Tibial nerve (tissue), 4 donors: ENCODE results near the gene ARAF. TPM values are rescaled to one million over a fixed set of nuclear protein-coding genes. Genes with fewer than 3 reads are reported as not detected.

Source experiments
- DNase-seq, 2 donors: peaks; one replicate each; pipeline ENCODE4 v3.0.0-alpha.2; 2019; ENCODE audit warnings: low spot score in 2 of 2
- H3K27ac ChIP-seq, 4 donors: fragments of 200-600 bp; sonication (generic) in 3 of 4; one replicate each; pipeline ENCODE4 v1.5.1; 2017 to 2019; ENCODE audit warnings: mild to moderate bottlenecking in 1 of 4
- H3K27me3 ChIP-seq, 2 donors: fragments of 200-600 bp; sonication (generic) in 1 of 2; one replicate each; pipeline versions ENCODE4 v1.5.1 to v1.6.0; 2017 to 2019
- H3K36me3 ChIP-seq, 3 donors: fragments of 200-600 bp; sonication (generic); one replicate each; pipeline ENCODE4 v1.5.1; 2018 to 2019
- H3K4me1 ChIP-seq, 4 donors: fragments of 200-600 bp; sonication (generic) in 3 of 4; one replicate each; pipeline ENCODE4 v1.5.1; 2017 to 2019
- H3K4me3 ChIP-seq, 4 donors: fragments of 200-600 bp; sonication (generic) in 3 of 4; one replicate each; pipeline ENCODE4 v1.5.1; 2017 to 2019; ENCODE audit warnings: mild to moderate bottlenecking in 1 of 4, moderate library complexity in 1 of 4
- H3K9me3 ChIP-seq, 4 donors: fragments of 200-600 bp; sonication (generic) in 3 of 4; one replicate each; pipeline ENCODE4 v1.5.1; 2017 to 2019
- CTCF ChIP-seq, 5 experiments: fragments of 200-600 bp in 3 of 5; fragments of 450-650 bp in 2 of 5; sonication (generic) in 3 of 5; IDR thresholded peaks; one replicate each; pipeline ENCODE4 v1.5.1; 2016 to 2019; ENCODE audit warnings: antibody characterized with exemption in 5 of 5, mild to moderate bottlenecking in 3 of 5, moderate library complexity in 2 of 5
- EP300 ChIP-seq, 2 donors: sonication (generic); formaldehyde crosslinking; IDR thresholded peaks; one replicate each; pipeline ENCODE4 v1.6.1; 2017; ENCODE audit warnings: antibody characterized with exemption in 2 of 2, mild to moderate bottlenecking in 1 of 2
- POLR2A ChIP-seq, 2 donors: fragments of 450-650 bp; IDR thresholded peaks; one replicate each; pipeline ENCODE4 v1.6.1; 2017; ENCODE audit warnings: antibody characterized with exemption in 2 of 2, mild to moderate bottlenecking in 2 of 2, moderate library complexity in 2 of 2
- WGBS, 2 donors: methylation state at CpG; one replicate each; pipeline ENCODE4 v1.1.5; 2018; 5-methylcytosine and 5-hydroxymethylcytosine counted together
- small RNA-seq: library from RNA; depleted of rRNA; stranded (forward); fragments of <200 nt; gene quantifications from one replicate; pipeline ENCODE3, GENCODE V24; 2016
- total RNA-seq, 4 donors: library from RNA; depleted of rRNA; stranded (reverse); fragments of >200 nt; gene quantifications; one replicate each; pipeline ENCODE4 v1.1.0, GENCODE V29; 2016

The ARAF gene
- total RNA-seq, 4 donors from 2014 or later: 34.1 to 61.2 (median 40.8) TPM

GRCh38 chrX:47620303-47620685 lies 59.3 kb downstream of the ARAF start:
- Histone ChIP-seq H3K27ac (no peak overlapping the region), H3K9me3 (no peaks in the 10 kb centered on the region), H3K4me3 (no peak overlapping the region), H3K27me3 (peaks cover 0 to 10% of the 10 kb centered on the region in 2 donors), H3K4me1 (peaks cover 0 to 2% (median 0%) of the 10 kb centered on the region in 4 donors), H3K36me3 (no peaks in the 10 kb centered on the region)
- DNase-seq: no peak
- WGBS, 2 donors: 58 to 62% methylated on average over 8 to 9 of the region's 9 CpGs
- TF ChIP-seq CTCF (IDR thresholded peaks at IDR 0.05) (no peak), POLR2A (IDR thresholded peaks at IDR 0.05) (no peak), EP300 (IDR thresholded peaks at IDR 0.05) (no peak)

Small RNA genes lying within 50 kb of the gene (small RNA-seq; reads per million reads assigned to genes)
- gene MIR4769: not detected

Other genes with a start within 250 kb of the ARAF start
- gene ZNF157, start 190.6 kb upstream of the ARAF start, total RNA-seq: 1 to 10 TPM in 1 of 4 donors, under 1 TPM in 3; 0.60 to 1.3 (median 0.72) TPM
- gene ZNF41, start 78.0 kb upstream of the ARAF start, total RNA-seq: 1 to 10 TPM; 6.9 to 9.8 (median 7.8) TPM
- 100 to 1,000 TPM; 133 to 621 (median 176) TPM for gene TIMP1, start 21.2 kb downstream of the ARAF start, total RNA-seq
- 1 to 10 TPM in 1 of 4 donors, under 1 TPM in 1, not detected in 2; 0.42 to 1.2 TPM for gene SYN1, start 58.7 kb downstream of the ARAF start, total RNA-seq
- 10 to 100 TPM in 3 of 4 donors, 1 to 10 TPM in 1; 2.2 to 15.6 (median 12.1) TPM for gene CFP, start 68.7 kb downstream of the ARAF start, total RNA-seq
- gene ELK1, start 89.4 kb downstream of the ARAF start, total RNA-seq: 10 to 100 TPM; 22.9 to 38.4 (median 25.8) TPM
- gene UXT, start 98.0 kb downstream of the ARAF start, total RNA-seq: 100 to 1,000 TPM in 3 of 4 donors, 10 to 100 TPM in 1; 95.7 to 129 (median 118) TPM